Body of pancreas (tissue), 4 donors: ENCODE data around the gene HSPA12A. TPM values are rescaled to one million over a fixed set of nuclear protein-coding genes. Genes with fewer than 3 reads are reported as not detected.
A peak's percentile ranks its signal among the peaks of the same experiment; 100 is the strongest.

Experiments
- ATAC-seq: fragments of 150-250 bp; one replicate; pipeline ENCODE4 v1.9.1; 2016
- DNase-seq, 4 donors: peaks; one replicate each; pipeline ENCODE4 v3.0.0-alpha.2; 2019
- H3K27ac ChIP-seq, 4 donors: fragments of 200-600 bp; sonication (generic); 1 replicate in 3 of 4; 2 replicates in 1 of 4; pipeline versions ENCODE4 v1.5.1 to v1.6.1; 2016 to 2019; ENCODE audit warnings: mild to moderate bottlenecking in 1 of 4, mixed read lengths in 1 of 4, moderate library complexity in 1 of 4
- H3K27me3 ChIP-seq, 2 donors: fragments of 200-600 bp; sonication (generic); one replicate each; pipeline ENCODE4 v1.6.0; 2016; ENCODE audit warnings: mild to moderate bottlenecking in 1 of 2
- H3K36me3 ChIP-seq, 2 donors: fragments of 200-600 bp; sonication (generic); replicated peaks in 1 of 2; 2 replicates each; pipeline ENCODE4 v1.5.1; 2016; ENCODE audit warnings: low read depth in 2 of 2; ENCODE audit not compliant: insufficient read depth in 1 of 2
- H3K4me1 ChIP-seq: fragments of 200-600 bp; sonication (generic); one replicate; pipeline ENCODE4 v1.6.0; 2016
- H3K4me3 ChIP-seq, 2 donors: fragments of 200-600 bp; sonication (generic); 1 replicate in 1 of 2; 2 replicates in 1 of 2; pipeline ENCODE4 v1.5.1; 2016 to 2019
- H3K9me3 ChIP-seq, 3 donors: fragments of 200-600 bp; sonication (generic); 1 replicate in 2 of 3; 2 replicates in 1 of 3; pipeline ENCODE4 v1.5.1; 2016
- POLR2A ChIP-seq, 3 donors: fragments of 450-650 bp; IDR thresholded peaks; one replicate each; pipeline ENCODE4 v1.6.1; 2016; ENCODE audit warnings: antibody characterized with exemption in 3 of 3, mild to moderate bottlenecking in 2 of 3
- WGBS, 2 donors: methylation state at CpG; one replicate each; pipeline ENCODE4 v1.1.5; 2017; 5-methylcytosine and 5-hydroxymethylcytosine counted together
- intact Hi-C: fragments of 100-400 bp; cut with DNase I; formaldehyde crosslinking; loops from one replicate; pipeline ENCODE4 v1.15.1; 2023
- total RNA-seq, 2 donors: library from RNA; depleted of rRNA; stranded (reverse); fragments of >200 nt; gene quantifications; one replicate each; pipeline ENCODE4 v1.1.0, GENCODE V29; 2016
- TF ChIP-seq, protein P1 (sequence below), 7 experiments: fragments of 450-650 bp in 4 of 7; fragments of 200-600 bp in 3 of 7; sonication (generic) in 3 of 7; IDR thresholded peaks; one replicate each; pipeline ENCODE4 v1.5.1; 2016 to 2019; ENCODE audit warnings: antibody characterized with exemption in 7 of 7

HSPA12A gene
- total RNA-seq, 2 donors from 2014 or later = 8.3 to 22.7 TPM

DNA sequence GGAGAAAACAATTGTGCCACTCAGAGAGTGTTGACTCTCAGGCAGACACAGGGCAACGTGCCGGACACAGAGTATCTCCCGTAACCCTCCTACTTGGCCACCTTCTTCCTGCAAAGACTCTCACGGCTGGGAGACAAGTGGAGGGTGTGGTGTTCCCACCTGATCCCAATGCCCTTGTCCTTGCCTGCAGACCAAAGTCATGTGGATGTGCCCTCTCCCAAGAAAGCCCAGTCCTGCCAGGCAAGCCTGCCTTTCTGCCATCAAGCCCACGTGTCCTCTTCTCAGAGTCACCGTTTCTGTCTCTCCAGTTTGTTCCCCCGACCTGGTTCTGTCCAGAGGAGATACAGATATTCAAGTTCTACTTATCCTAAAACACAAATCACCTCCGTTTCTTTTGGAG is 120.9 kb downstream of the HSPA12A start:
- Histone ChIP-seq H3K27me3 (no peaks in the 10 kb centered on the region), H3K4me3 (peak overlapping the region; percentile 64 to 68), H3K27ac (peak overlapping the region; percentile 85 to 97 (median 88)), H3K4me1 (peaks cover 51% of the 10 kb centered on the region), H3K36me3 (no peaks in the 10 kb centered on the region), H3K9me3 (no peaks in the 10 kb centered on the region)
- TF ChIP-seq, protein P1, sequence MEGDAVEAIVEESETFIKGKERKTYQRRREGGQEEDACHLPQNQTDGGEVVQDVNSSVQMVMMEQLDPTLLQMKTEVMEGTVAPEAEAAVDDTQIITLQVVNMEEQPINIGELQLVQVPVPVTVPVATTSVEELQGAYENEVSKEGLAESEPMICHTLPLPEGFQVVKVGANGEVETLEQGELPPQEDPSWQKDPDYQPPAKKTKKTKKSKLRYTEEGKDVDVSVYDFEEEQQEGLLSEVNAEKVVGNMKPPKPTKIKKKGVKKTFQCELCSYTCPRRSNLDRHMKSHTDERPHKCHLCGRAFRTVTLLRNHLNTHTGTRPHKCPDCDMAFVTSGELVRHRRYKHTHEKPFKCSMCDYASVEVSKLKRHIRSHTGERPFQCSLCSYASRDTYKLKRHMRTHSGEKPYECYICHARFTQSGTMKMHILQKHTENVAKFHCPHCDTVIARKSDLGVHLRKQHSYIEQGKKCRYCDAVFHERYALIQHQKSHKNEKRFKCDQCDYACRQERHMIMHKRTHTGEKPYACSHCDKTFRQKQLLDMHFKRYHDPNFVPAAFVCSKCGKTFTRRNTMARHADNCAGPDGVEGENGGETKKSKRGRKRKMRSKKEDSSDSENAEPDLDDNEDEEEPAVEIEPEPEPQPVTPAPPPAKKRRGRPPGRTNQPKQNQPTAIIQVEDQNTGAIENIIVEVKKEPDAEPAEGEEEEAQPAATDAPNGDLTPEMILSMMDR (IDR thresholded peaks at IDR 0.05) = no peak
- TF ChIP-seq POLR2A (IDR thresholded peaks at IDR 0.05) = no peak
- 40 to 52% methylated on average over 7 to 8 of the region's 8 CpGs for WGBS, 2 donors
- intact Hi-C loops = no loop called here
- ATAC-seq (no peak), DNase-seq (peak in 3 of 4 donors; percentile 28 to 45 (median 43))

Other genes with a start within 250 kb of the HSPA12A start
- gene PNLIP, start 196.6 kb downstream of the HSPA12A start, total RNA-seq = over 10,000 TPM in 1 of 2 donors, 1,000 to 10,000 TPM in 1; 8,888 to 12,294 TPM
- 1,000 to 10,000 TPM; 3,318 to 4,534 TPM for gene PNLIPRP1, start 151.6 kb downstream of the HSPA12A start, total RNA-seq
- 1,000 to 10,000 TPM in 1 of 2 donors, 100 to 1,000 TPM in 1; 455 to 2,069 TPM for gene PNLIPRP2, start 121.6 kb downstream of the HSPA12A start, total RNA-seq
- gene ENO4, start 106.9 kb upstream of the HSPA12A start, total RNA-seq = 1 to 10 TPM in 1 of 2 donors, not detected in 1; 1.0 TPM